RWPE2 (cell line): ENCODE data around the gene DLG4.

Source experiments
- ATAC-seq: fragments of 200-7000 bp; cut with Tn5 transposase; 3 replicates; pipeline ENCODE4 v1.9.1; 2021; ENCODE audit warnings: low read depth
- DNase-seq: peaks from one replicate; pipeline ENCODE4 v3.0.0-alpha.2; 2020; ENCODE audit warnings: low spot score
- H3K27ac ChIP-seq: fragments of 450-650 bp; 2 replicates; pipeline ENCODE4 v1.5.1; 2017; ENCODE audit warnings: mild to moderate bottlenecking; ENCODE audit not compliant: poor library complexity, severe bottlenecking
- H3K27me3 ChIP-seq: fragments of 250-450 bp; sonication (Bioruptor Pico); 2 replicates; pipeline ENCODE4 v1.5.1; 2021; ENCODE audit warnings: mild to moderate bottlenecking, moderate library complexity; ENCODE audit not compliant: insufficient read depth, poor library complexity, severe bottlenecking
- H3K36me3 ChIP-seq: fragments of 250-450 bp; sonication (Bioruptor Pico); 2 replicates; pipeline ENCODE4 v1.5.1; 2020; ENCODE audit warnings: low read depth, mild to moderate bottlenecking, moderate library complexity
- H3K4me1 ChIP-seq: fragments of 250-450 bp; sonication (Bioruptor Pico); 2 replicates; pipeline ENCODE4 v1.5.1; 2021; ENCODE audit warnings: mild to moderate bottlenecking, moderate library complexity; ENCODE audit not compliant: insufficient read depth, poor library complexity, severe bottlenecking
- H3K4me3 ChIP-seq: fragments of 250-450 bp; sonication (Bioruptor Pico); 2 replicates; pipeline ENCODE4 v1.5.1; 2021; ENCODE audit warnings: mild to moderate bottlenecking, moderate library complexity; ENCODE audit not compliant: severe bottlenecking
- H3K9me3 ChIP-seq: fragments of 250-450 bp; sonication (Bioruptor Pico); 2 replicates; pipeline ENCODE4 v1.5.1; 2021; ENCODE audit warnings: mild to moderate bottlenecking, moderate library complexity; ENCODE audit not compliant: severe bottlenecking
- CTCF ChIP-seq: fragments of 450-650 bp; IDR thresholded peaks from one replicate; pipeline ENCODE4 v1.5.1; 2017; ENCODE audit warnings: mild to moderate bottlenecking, moderate library complexity; ENCODE audit not compliant: poor library complexity, severe bottlenecking

DLG4 gene

DNA sequence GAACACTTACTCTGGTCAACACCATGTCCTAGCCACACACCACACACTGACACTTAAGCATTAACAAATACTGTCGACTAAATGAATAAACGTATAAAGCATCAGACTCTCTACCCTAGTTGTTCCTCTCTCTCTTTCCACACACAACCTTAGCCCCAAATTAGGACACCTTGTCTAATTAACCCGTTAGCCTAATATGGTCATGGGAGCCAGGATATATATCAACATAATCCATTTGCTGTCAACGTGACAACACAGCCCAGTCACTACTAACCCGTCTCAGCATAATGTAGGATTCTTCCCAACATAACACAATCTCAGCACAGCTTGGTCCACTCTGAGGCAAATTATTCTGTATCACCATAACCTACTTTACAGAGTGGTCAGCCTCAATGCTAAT lies 12.5 kb upstream of the DLG4 start:
- peaks cover 66% of the 10 kb centered on the region for H3K36me3 ChIP-seq

DNA sequence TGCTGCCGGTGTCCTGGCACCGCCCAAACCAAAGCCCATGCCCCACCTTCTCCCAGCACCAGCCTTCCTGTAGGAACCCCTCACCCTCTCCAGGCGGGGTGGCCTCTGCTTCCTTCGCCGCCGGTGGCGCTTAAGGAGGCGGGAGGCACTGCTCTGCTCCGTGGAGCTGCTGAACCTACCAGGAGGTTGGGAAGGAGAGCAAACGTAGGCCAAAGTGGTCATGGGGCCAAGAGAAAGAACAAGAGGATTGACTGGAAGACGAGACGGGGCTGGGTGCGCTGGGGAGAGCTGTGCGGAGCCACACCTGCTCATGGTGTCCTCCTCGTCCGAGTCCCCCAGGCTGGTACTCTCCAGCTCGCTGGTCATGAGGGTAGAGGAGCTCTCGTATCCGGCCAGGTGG lies 9.9 kb upstream of the DLG4 start:
- H3K4me1 ChIP-seq, result peaks cover 13% of the 10 kb centered on the region
- H3K27me3 ChIP-seq, result no peaks in the 10 kb centered on the region
- DNase-seq, result no peak
- H3K36me3 ChIP-seq, result peaks cover 62% of the 10 kb centered on the region
- H3K27ac ChIP-seq, result no peak overlapping the region
- H3K4me3 ChIP-seq, result no peak overlapping the region
- TF ChIP-seq CTCF, result no peak
- no peak for ATAC-seq
- H3K9me3 ChIP-seq, result no peaks in the 10 kb centered on the region

More for the DNA sequence above, 12.5 kb upstream of the DLG4 start:
- Histone ChIP-seq H3K4me3 (no peak overlapping the region), H3K27me3 (no peaks in the 10 kb centered on the region), H3K9me3 (no peaks in the 10 kb centered on the region), H3K4me1 (peaks cover 17% of the 10 kb centered on the region), H3K27ac (no peak overlapping the region)
- TF ChIP-seq CTCF, result no peak
- DNase-seq (no peak), ATAC-seq (no peak)

DNA sequence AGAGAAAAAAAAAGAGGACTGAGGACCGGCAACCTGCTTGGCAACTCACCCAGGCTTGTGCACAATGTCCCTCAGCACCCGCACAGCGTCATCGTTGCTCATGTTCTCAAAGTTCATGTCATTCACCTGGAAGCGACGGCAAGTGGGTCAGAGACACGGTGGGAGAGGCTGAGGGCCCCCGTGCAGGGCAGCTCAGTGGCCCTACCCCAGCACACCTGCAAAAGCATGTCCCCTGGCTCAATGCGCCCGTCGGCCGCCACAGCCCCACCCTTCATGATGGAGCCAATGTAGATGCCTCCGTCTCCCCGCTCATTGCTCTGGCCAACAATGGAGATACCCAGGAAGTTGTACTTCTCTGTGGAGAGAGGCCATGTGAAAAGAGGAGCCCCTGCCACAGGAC lies 9.3 kb upstream of the DLG4 start:
- H3K4me3 ChIP-seq, result no peak overlapping the region
- no peak for ATAC-seq
- H3K36me3 ChIP-seq, result peaks cover 63% of the 10 kb centered on the region
- no peaks in the 10 kb centered on the region for H3K27me3 ChIP-seq
- H3K9me3 ChIP-seq, result no peaks in the 10 kb centered on the region
- peak overlapping the region; percentile 24 for H3K27ac ChIP-seq
- H3K4me1 ChIP-seq, result peaks cover 13% of the 10 kb centered on the region
- DNase-seq, result no peak
- no peak for TF ChIP-seq CTCF

DNA sequence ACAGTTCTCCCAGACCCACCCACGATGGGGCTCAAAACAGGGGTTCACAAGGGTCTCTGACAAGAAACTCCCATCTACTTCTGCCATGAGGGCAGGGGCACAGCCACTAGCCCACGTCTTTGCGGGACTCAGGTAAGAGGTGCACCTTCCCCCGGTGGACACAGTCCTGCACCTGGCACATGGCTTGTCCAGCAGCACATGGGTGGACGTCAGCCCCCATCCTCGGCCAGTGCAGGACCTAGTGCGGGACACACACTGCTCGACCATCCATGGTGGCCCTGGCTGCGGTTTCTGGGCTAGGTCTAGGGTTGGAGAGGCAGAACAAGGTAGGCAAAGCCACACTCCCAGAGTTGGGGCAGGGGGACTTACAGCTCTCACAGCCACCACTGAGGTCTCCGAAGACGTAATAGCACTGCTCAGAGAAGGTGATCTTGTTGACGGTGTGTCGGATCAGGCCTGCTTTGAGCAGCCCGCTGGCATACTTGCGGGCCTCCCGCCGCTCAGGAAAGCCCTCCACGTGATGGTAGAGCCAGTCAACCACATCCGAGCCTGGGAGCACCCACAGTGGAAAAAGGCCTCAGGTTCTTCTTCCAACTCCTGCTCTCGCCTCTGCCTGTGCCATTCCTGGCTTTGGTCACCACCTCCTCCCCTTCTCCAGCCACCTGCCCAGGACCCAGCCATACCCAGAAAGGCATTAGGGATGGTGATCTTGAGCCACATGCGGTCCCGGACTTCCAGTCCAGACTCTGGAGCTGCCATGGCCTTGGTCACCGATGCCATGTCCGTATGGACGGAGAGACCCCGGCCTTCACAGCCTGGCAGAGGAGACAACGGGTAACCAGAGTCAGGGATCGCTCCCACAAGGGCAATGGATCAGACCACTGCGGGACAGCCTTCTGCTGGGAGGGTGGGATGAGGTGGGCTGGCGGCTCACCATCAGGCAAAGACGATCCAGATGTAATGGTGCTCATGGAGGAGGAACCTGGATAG lies 7.4 kb upstream of the DLG4 start:
- ATAC-seq (no peak), DNase-seq (no peak)
- H3K27ac ChIP-seq, result no peak overlapping the region
- no peak for TF ChIP-seq CTCF
- no peaks in the 10 kb centered on the region for H3K9me3 ChIP-seq
- H3K27me3 ChIP-seq, result no peaks in the 10 kb centered on the region
- peaks cover 76% of the 10 kb centered on the region for H3K36me3 ChIP-seq
- no peak overlapping the region for H3K4me3 ChIP-seq
- H3K4me1 ChIP-seq, result peaks cover 5% of the 10 kb centered on the region
